K562 (cell line): ENCODE results near the gene CBX8.

Experiments
- CTCF ChIP-seq, 3 experiments: IDR thresholded peaks in 2 of 3; conservative IDR thresholded peaks in 1 of 3; 2 replicates each; pipeline ENCODE4 v1.5.1; 2011 to 2012; ENCODE audit warnings: low read length in 3 of 3, mild to moderate bottlenecking in 3 of 3, control low read depth in 2 of 3, improper control_type of control experiment in 1 of 3, inconsistent platforms in 1 of 3, low read depth in 1 of 3, mixed read lengths in 1 of 3, moderate library complexity in 1 of 3; ENCODE audit not compliant: insufficient read depth in 2 of 3
- ELK1 ChIP-seq: sonication (generic); formaldehyde crosslinking; IDR thresholded peaks from 2 replicates; pipeline ENCODE4 v1.8.1; 2022; ENCODE audit warnings: missing genetic modification reagents
- FOXA1 ChIP-seq: fragments of 450-650 bp; IDR thresholded peaks from 2 replicates; pipeline ENCODE4 v1.6.1; 2016; ENCODE audit warnings: mild to moderate bottlenecking, borderline replicate concordance
- NKRF ChIP-seq: fragments of 450-650 bp; IDR thresholded peaks from 2 replicates; pipeline ENCODE4 v1.6.1; 2016; ENCODE audit warnings: borderline replicate concordance

GRCh38 chr17:79784353-79785016 is 12.4 kb downstream of the CBX8 start:
- TF ChIP-seq NKRF, result no peak
- TF ChIP-seq ELK1, result no peak
- TF ChIP-seq CTCF (IDR thresholded peaks at IDR 0.05 in 2 of 3, conservative IDR thresholded peaks at IDR 0.05 in 1 of 3; ENCODE audit: insufficient read depth in 2 of 3, low read depth in 1 of 3, low read length in 3 of 3), result no peak
- no peak for TF ChIP-seq FOXA1
